A549 (cell line): ENCODE data around the gene EIF4E2.
A peak's percentile ranks its signal among the peaks of the same experiment; 100 is the strongest.

ENCODE experiments used
- CEBPB ChIP-seq, 2 experiments: fragments of >200 bp in 1 of 2; sonication (Bioruptor Twin) in 1 of 2; formaldehyde crosslinking in 1 of 2; IDR thresholded peaks; 2 replicates each; pipeline ENCODE4 v1.6.1; 2012 to 2016
- CHD4 ChIP-seq: fragments of 200-600 bp; sonication (generic); IDR thresholded peaks from 2 replicates; pipeline ENCODE4 v1.6.1; 2016; ENCODE audit warnings: antibody characterized with exemption, mild to moderate bottlenecking, borderline replicate concordance
- EP300 ChIP-seq, 2 experiments: fragments of >200 bp; sonication (Bioruptor Twin); formaldehyde crosslinking; IDR thresholded peaks; 2 replicates in 1 of 2; 3 replicates in 1 of 2; pipeline ENCODE4 v1.6.1; 2016 to 2017
- ESRRA ChIP-seq: fragments of 150-350 bp; IDR thresholded peaks from 2 replicates; pipeline ENCODE4 v1.6.1; 2014; ENCODE audit warnings: mild to moderate bottlenecking, low read length, borderline replicate concordance
- POLR2A ChIP-seq: IDR thresholded peaks from 2 replicates; pipeline ENCODE4 v1.6.1; 2012; ENCODE audit warnings: mild to moderate bottlenecking, low read length
- RAD21 ChIP-seq, 2 experiments: fragments of >200 bp in 1 of 2; sonication (Bioruptor Twin) in 1 of 2; formaldehyde crosslinking in 1 of 2; IDR thresholded peaks in 1 of 2; conservative IDR thresholded peaks in 1 of 2; 2 replicates in 1 of 2; 3 replicates in 1 of 2; pipeline ENCODE4 v1.6.1; 2012 to 2018; ENCODE audit warnings: inconsistent platforms in 1 of 2
- RFX5 ChIP-seq: fragments of 450-650 bp; IDR thresholded peaks from 2 replicates; pipeline ENCODE4 v1.7.1; 2014; ENCODE audit warnings: antibody characterized with exemption, mild to moderate bottlenecking, moderate library complexity
- ZSCAN20 ChIP-seq: fragments of 250-450 bp; sonication (Bioruptor Pico); IDR thresholded peaks from 2 replicates; pipeline ENCODE4 v1.8.0; 2022; ENCODE audit warnings: mild to moderate bottlenecking, moderate library complexity
- TF ChIP-seq, protein P1 (sequence below): fragments of >200 bp; sonication (Bioruptor Twin); formaldehyde crosslinking; IDR thresholded peaks from 3 replicates; pipeline ENCODE4 v1.5.1; 2016
- TF ChIP-seq, protein P2 (sequence below): fragments of 200-600 bp; sonication (generic); IDR thresholded peaks from 2 replicates; pipeline ENCODE4 v1.6.1; 2016; ENCODE audit warnings: antibody characterized with exemption, mild to moderate bottlenecking, moderate library complexity
- TF ChIP-seq, protein P3 (sequence below): IDR thresholded peaks from 2 replicates; pipeline ENCODE4 v1.6.1; 2012

DNA sequence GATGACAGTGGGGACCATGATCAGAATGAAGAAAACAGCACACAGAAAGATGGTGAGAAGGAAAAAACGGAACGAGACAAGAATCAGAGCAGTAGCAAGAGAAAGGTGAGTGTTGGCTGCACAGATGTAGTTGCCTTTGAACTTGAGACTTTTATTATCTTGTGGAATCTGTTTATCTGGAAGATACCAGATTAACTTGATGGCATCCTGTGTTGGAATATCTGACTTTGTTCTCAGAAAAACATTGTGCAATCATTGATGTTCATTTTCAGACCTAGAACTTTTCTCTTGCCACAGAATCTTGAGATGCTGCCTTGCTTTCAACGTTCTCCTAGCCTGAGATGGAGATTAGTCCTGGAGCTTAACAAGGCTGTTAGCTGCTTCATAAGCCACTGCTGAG is 5.9 kb downstream of the EIF4E2 start:
- TF ChIP-seq ESRRA (no peak), CEBPB (IDR thresholded peaks at IDR 0.05) (0 out of 4 replicates have a peak, but pooled peaks of 1 of the 2 experiments have one; percentile 5), ZSCAN20 (no peak), POLR2A (no peak), EP300 (IDR thresholded peaks at IDR 0.05) (no peak), CHD4 (no peak), RAD21 (conservative IDR thresholded peaks at IDR 0.05 in 1 of 2, IDR thresholded peaks at IDR 0.05 in 1 of 2) (no peak), RFX5 (no peak)
- TF ChIP-seq, protein P1, sequence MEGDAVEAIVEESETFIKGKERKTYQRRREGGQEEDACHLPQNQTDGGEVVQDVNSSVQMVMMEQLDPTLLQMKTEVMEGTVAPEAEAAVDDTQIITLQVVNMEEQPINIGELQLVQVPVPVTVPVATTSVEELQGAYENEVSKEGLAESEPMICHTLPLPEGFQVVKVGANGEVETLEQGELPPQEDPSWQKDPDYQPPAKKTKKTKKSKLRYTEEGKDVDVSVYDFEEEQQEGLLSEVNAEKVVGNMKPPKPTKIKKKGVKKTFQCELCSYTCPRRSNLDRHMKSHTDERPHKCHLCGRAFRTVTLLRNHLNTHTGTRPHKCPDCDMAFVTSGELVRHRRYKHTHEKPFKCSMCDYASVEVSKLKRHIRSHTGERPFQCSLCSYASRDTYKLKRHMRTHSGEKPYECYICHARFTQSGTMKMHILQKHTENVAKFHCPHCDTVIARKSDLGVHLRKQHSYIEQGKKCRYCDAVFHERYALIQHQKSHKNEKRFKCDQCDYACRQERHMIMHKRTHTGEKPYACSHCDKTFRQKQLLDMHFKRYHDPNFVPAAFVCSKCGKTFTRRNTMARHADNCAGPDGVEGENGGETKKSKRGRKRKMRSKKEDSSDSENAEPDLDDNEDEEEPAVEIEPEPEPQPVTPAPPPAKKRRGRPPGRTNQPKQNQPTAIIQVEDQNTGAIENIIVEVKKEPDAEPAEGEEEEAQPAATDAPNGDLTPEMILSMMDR: no peak
- TF ChIP-seq, protein P2, sequence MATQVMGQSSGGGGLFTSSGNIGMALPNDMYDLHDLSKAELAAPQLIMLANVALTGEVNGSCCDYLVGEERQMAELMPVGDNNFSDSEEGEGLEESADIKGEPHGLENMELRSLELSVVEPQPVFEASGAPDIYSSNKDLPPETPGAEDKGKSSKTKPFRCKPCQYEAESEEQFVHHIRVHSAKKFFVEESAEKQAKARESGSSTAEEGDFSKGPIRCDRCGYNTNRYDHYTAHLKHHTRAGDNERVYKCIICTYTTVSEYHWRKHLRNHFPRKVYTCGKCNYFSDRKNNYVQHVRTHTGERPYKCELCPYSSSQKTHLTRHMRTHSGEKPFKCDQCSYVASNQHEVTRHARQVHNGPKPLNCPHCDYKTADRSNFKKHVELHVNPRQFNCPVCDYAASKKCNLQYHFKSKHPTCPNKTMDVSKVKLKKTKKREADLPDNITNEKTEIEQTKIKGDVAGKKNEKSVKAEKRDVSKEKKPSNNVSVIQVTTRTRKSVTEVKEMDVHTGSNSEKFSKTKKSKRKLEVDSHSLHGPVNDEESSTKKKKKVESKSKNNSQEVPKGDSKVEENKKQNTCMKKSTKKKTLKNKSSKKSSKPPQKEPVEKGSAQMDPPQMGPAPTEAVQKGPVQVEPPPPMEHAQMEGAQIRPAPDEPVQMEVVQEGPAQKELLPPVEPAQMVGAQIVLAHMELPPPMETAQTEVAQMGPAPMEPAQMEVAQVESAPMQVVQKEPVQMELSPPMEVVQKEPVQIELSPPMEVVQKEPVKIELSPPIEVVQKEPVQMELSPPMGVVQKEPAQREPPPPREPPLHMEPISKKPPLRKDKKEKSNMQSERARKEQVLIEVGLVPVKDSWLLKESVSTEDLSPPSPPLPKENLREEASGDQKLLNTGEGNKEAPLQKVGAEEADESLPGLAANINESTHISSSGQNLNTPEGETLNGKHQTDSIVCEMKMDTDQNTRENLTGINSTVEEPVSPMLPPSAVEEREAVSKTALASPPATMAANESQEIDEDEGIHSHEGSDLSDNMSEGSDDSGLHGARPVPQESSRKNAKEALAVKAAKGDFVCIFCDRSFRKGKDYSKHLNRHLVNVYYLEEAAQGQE: no peak
- TF ChIP-seq, protein P3, sequence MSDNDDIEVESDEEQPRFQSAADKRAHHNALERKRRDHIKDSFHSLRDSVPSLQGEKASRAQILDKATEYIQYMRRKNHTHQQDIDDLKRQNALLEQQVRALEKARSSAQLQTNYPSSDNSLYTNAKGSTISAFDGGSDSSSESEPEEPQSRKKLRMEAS: no peak
